Activated naive CD4-positive, alpha-beta T cell treated with anti-CD3 and anti-CD28 coated beads for 36 hours (primary cell): ENCODE measurements around the gene ATP9A. TPM values are rescaled to one million over a fixed set of nuclear protein-coding genes. Genes with fewer than 3 reads are reported as not detected.

Experiments used
- CTCF ChIA-PET: fragments of 350-600 bp; sonication (Branson Sonifier 250); formaldehyde crosslinking; loops from one replicate; lab custom pipeline; 2021; ENCODE audit warnings: antibody characterized with exemption; lab: Charles Lee
- DNase-seq: peaks from one replicate; pipeline ENCODE4 v3.0.0-alpha.2; 2020
- H3K27ac Mint-ChIP-seq: one replicate; pipeline ENCODE4 v1.8.0; 2021; ENCODE audit warnings: mild to moderate bottlenecking, mixed read lengths
- H3K27me3 Mint-ChIP-seq: one replicate; pipeline ENCODE4 v1.8.0; 2021; ENCODE audit warnings: low read depth, mixed read lengths
- H3K36me3 Mint-ChIP-seq: one replicate; pipeline ENCODE4 v1.8.0; 2021; ENCODE audit warnings: low read depth, mixed read lengths
- H3K4me1 Mint-ChIP-seq: one replicate; pipeline ENCODE4 v1.8.0; 2021; ENCODE audit warnings: low read depth, mixed read lengths
- H3K4me3 Mint-ChIP-seq: one replicate; pipeline ENCODE4 v1.8.0; 2021; ENCODE audit warnings: mild to moderate bottlenecking, moderate library complexity, mixed read lengths
- H3K9me3 Mint-ChIP-seq: one replicate; pipeline ENCODE4 v1.8.0; 2021; ENCODE audit warnings: mixed read lengths
- intact Hi-C: fragments of 100-400 bp; cut with micrococcal nuclease; formaldehyde crosslinking; loops from one replicate; pipeline ENCODE4 v1.15.1; 2023
- total RNA-seq, 2 experiments: library from RNA; stranded (reverse); gene quantifications; one replicate each; pipeline ENCODE4 v1.2.3, GENCODE V29; 2021

ATP9A gene
- total RNA-seq, 2 experiments from 2014 or later = 0.12 to 0.17 TPM

- Mint-ChIP-seq H3K27me3 (peaks cover 3% of the 10 kb centered on the region), H3K4me1 (peaks cover 25% of the 10 kb centered on the region), H3K27ac (no peak overlapping the region), H3K36me3 (no peaks in the 10 kb centered on the region), H3K4me3 (no peak overlapping the region), H3K9me3 (no peaks in the 10 kb centered on the region)
- intact Hi-C loops = no loop called here
- no peak for DNase-seq
- CTCF ChIA-PET = no interaction called here
Measured at GRCh38 chr20:51602131-51602530, 166.1 kb downstream of the ATP9A start.

- CTCF ChIA-PET = interaction anchor here (0.6 to 0.7 kb wide), 4 partner anchors 23 to 99 kb away, joined by 3 to 8 read pairs (median 3); no protein-coding TSS in a partner anchor
- H3K36me3 Mint-ChIP-seq = no peaks in the 10 kb centered on the region
- no peak overlapping the region for H3K4me3 Mint-ChIP-seq
- H3K9me3 Mint-ChIP-seq = no peaks in the 10 kb centered on the region
- intact Hi-C loops = no loop called here
- peaks cover 3% of the 10 kb centered on the region for H3K27me3 Mint-ChIP-seq
- no peak overlapping the region for H3K27ac Mint-ChIP-seq
- DNase-seq = no peak
- H3K4me1 Mint-ChIP-seq = peaks cover 31% of the 10 kb centered on the region
Measured at GRCh38 chr20:51600950-51601349, 167.2 kb downstream of the ATP9A start.

GRCh38 chr20:51600016-51600420 is 168.2 kb downstream of the ATP9A start:
- Mint-ChIP-seq H3K9me3 (no peaks in the 10 kb centered on the region), H3K27me3 (peaks cover 3% of the 10 kb centered on the region), H3K36me3 (no peaks in the 10 kb centered on the region), H3K27ac (no peak overlapping the region), H3K4me3 (no peak overlapping the region), H3K4me1 (peaks cover 33% of the 10 kb centered on the region)
- DNase-seq = no peak
- intact Hi-C loops = no loop called here
- CTCF ChIA-PET = no interaction called here

GRCh38 chr20:51598556-51598955 is 169.6 kb downstream of the ATP9A start:
- no peak overlapping the region for H3K27ac Mint-ChIP-seq
- CTCF ChIA-PET = interaction anchor here (1.0 to 4.5 kb wide), 4 partner anchors 41 to 226 kb away, joined by 3 to 34 read pairs (median 8); partner anchors contain the start of gene NFATC2
- H3K4me1 Mint-ChIP-seq = peaks cover 44% of the 10 kb centered on the region
- no peak for DNase-seq
- no peaks in the 10 kb centered on the region for H3K36me3 Mint-ChIP-seq
- H3K9me3 Mint-ChIP-seq = no peaks in the 10 kb centered on the region
- H3K4me3 Mint-ChIP-seq = no peak overlapping the region
- intact Hi-C loops = loop anchor here (1.0 to 10.0 kb wide), 3 partner anchors 10 to 614 kb away; no protein-coding TSS in a partner anchor
- peaks cover 3% of the 10 kb centered on the region for H3K27me3 Mint-ChIP-seq

- peak; percentile 41 for DNase-seq
- Mint-ChIP-seq H3K27me3 (peaks cover 3% of the 10 kb centered on the region), H3K9me3 (no peaks in the 10 kb centered on the region), H3K27ac (no peak overlapping the region), H3K4me1 (peaks cover 44% of the 10 kb centered on the region), H3K4me3 (no peak overlapping the region), H3K36me3 (no peaks in the 10 kb centered on the region)
- CTCF ChIA-PET = interaction anchor here (0.6 to 4.5 kb wide), 13 partner anchors 25 to 225 kb away, joined by 3 to 34 read pairs (median 3); partner anchors contain the start of gene NFATC2
- intact Hi-C loops = loop anchor here (1.0 to 10.0 kb wide), 3 partner anchors 11 to 613 kb away; no protein-coding TSS in a partner anchor
Measured at GRCh38 chr20:51597389-51598231, 170.6 kb downstream of the ATP9A start.

- Mint-ChIP-seq H3K27ac (no peak overlapping the region), H3K9me3 (no peaks in the 10 kb centered on the region), H3K27me3 (peaks cover 3% of the 10 kb centered on the region), H3K4me1 (peaks cover 44% of the 10 kb centered on the region), H3K36me3 (no peaks in the 10 kb centered on the region), H3K4me3 (no peak overlapping the region)
- intact Hi-C loops = loop anchor here (10.0 kb wide), 2 partner anchors 372 to 612 kb away; no protein-coding TSS in a partner anchor
- DNase-seq = no peak
- CTCF ChIA-PET = interaction anchor here (0.6 to 4.5 kb wide), 22 partner anchors 12 to 483 kb away, joined by 3 to 34 read pairs (median 3); partner anchors contain the start of gene NFATC2
Measured at GRCh38 chr20:51596668-51597388, 171.4 kb downstream of the ATP9A start.

- Mint-ChIP-seq H3K9me3 (no peaks in the 10 kb centered on the region), H3K27ac (no peak overlapping the region), H3K27me3 (peaks cover 3% of the 10 kb centered on the region), H3K36me3 (no peaks in the 10 kb centered on the region), H3K4me1 (peaks cover 44% of the 10 kb centered on the region), H3K4me3 (no peak overlapping the region)
- CTCF ChIA-PET = interaction anchor here (0.6 to 4.5 kb wide), 29 partner anchors 12 to 805 kb away, joined by 3 to 34 read pairs (median 4); partner anchors contain the start of gene NFATC2
- DNase-seq = no peak
- intact Hi-C loops = loop anchor here (1.0 to 10.0 kb wide), 6 partner anchors 29 to 611 kb away; no protein-coding TSS in a partner anchor
Measured at GRCh38 chr20:51595744-51596143, 172.4 kb downstream of the ATP9A start.

GRCh38 chr20:51595058-51595532 is 173.1 kb downstream of the ATP9A start:
- DNase-seq = peak; percentile 89
- peaks cover 2% of the 10 kb centered on the region for H3K27me3 Mint-ChIP-seq
- CTCF ChIA-PET = interaction anchor here (0.6 to 4.5 kb wide), 46 partner anchors 9 to 608 kb away, joined by 3 to 34 read pairs (median 4); partner anchors contain the start of gene NFATC2
- H3K27ac Mint-ChIP-seq = no peak overlapping the region
- H3K9me3 Mint-ChIP-seq = no peaks in the 10 kb centered on the region
- no peak overlapping the region for H3K4me3 Mint-ChIP-seq
- no peaks in the 10 kb centered on the region for H3K36me3 Mint-ChIP-seq
- intact Hi-C loops = loop anchor here (1.0 to 10.0 kb wide), 6 partner anchors 29 to 610 kb away; no protein-coding TSS in a partner anchor
- peaks cover 40% of the 10 kb centered on the region for H3K4me1 Mint-ChIP-seq

- Mint-ChIP-seq H3K4me1 (peaks cover 36% of the 10 kb centered on the region), H3K36me3 (no peaks in the 10 kb centered on the region), H3K4me3 (no peak overlapping the region), H3K9me3 (no peaks in the 10 kb centered on the region), H3K27me3 (no peaks in the 10 kb centered on the region), H3K27ac (no peak overlapping the region)
- CTCF ChIA-PET = interaction anchor here (0.6 to 4.5 kb wide), 37 partner anchors 8 to 607 kb away, joined by 3 to 34 read pairs (median 4); no protein-coding TSS in a partner anchor
- no peak for DNase-seq
- intact Hi-C loops = loop anchor here (1.0 to 10.0 kb wide), 6 partner anchors 30 to 610 kb away; no protein-coding TSS in a partner anchor
Measured at GRCh38 chr20:51594236-51595057, 173.7 kb downstream of the ATP9A start.

GRCh38 chr20:51593584-51593983 is 174.6 kb downstream of the ATP9A start:
- Mint-ChIP-seq H3K36me3 (no peaks in the 10 kb centered on the region), H3K4me1 (peaks cover 34% of the 10 kb centered on the region), H3K27me3 (no peaks in the 10 kb centered on the region), H3K27ac (no peak overlapping the region), H3K9me3 (no peaks in the 10 kb centered on the region), H3K4me3 (no peak overlapping the region)
- DNase-seq = no peak
- intact Hi-C loops = loop anchor here (10.0 kb wide), 2 partner anchors 369 to 609 kb away; no protein-coding TSS in a partner anchor
- CTCF ChIA-PET = no interaction called here

- Mint-ChIP-seq H3K27ac (no peak overlapping the region), H3K9me3 (no peaks in the 10 kb centered on the region), H3K4me3 (no peak overlapping the region), H3K4me1 (peaks cover 24% of the 10 kb centered on the region), H3K27me3 (no peaks in the 10 kb centered on the region), H3K36me3 (no peaks in the 10 kb centered on the region)
- no peak for DNase-seq
- intact Hi-C loops = loop anchor here (10.0 kb wide), 2 partner anchors 368 to 608 kb away; no protein-coding TSS in a partner anchor
- CTCF ChIA-PET = no interaction called here
Measured at GRCh38 chr20:51592564-51592963, 175.6 kb downstream of the ATP9A start.
